ENCODE results near the gene ARL2. TPM values are rescaled to one million over a fixed set of nuclear protein-coding genes. Genes with fewer than 3 reads are reported as not detected.
"Not testable (repeated sequence)": the region's sequence is repeated elsewhere in the genome, so short reads cannot be mapped to it uniquely, and the experiment has no call there.

Gene ARL2
- total RNA-seq, 1 donor from 2014 or later: 74.1 TPM

DNA sequence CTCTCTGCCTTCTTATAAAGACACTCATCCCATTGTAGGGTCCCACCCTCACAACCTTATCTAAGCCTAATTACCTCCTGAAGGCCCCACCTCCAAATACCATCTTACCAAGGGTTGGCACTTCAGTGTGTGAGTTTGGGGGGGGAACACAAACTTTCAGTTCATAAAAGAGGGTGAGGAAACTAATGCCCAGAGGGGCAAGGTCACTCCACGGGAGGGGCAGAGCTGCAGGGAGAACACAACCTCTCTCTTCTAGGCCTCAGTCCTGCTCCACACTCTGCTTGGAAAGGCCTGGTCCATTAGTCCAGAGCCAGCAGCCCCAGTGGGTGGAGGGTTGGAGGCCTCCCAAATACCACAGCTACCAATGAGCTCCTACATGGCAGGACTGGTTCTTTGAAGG, 14.5 kb upstream of the ARL2 start:
- ATAC-seq: no peak
- H3K4me1 ChIP-seq: peaks cover 27% of the 10 kb centered on the region
- H3K9me3 ChIP-seq: no peaks in the 10 kb centered on the region
- no peak for DNase-seq
- no peak overlapping the region for H3K27ac ChIP-seq
- intact Hi-C loops (cut with DNase I): no loop called here
- TF ChIP-seq CTCF (IDR thresholded peaks at IDR 0.05): no peak
- no peaks in the 10 kb centered on the region for H3K36me3 ChIP-seq
- no peak overlapping the region for H3K4me3 ChIP-seq
- H3K27me3 ChIP-seq (ENCODE audit: low read depth): no peaks in the 10 kb centered on the region

DNA sequence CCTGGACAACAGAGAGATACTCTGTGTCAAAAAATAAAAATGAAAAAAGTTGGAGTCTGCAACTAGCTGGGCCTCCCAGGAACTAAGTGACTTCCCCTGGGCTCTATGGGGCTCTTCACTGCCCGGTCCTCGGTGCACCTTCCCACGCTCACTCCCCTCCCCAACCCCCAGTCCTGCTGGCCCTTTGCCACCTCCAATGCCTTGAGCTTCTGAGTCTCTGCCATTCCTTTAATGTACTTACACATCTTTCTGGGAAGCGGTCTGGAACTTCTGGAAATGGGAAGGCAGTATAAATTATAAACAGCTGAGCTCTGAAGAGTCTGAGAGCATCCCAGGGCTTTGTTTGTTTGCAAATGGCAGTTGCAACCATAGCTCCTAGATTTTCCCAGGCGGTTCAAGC, 11.3 kb upstream of the ARL2 start:
- H3K27me3 ChIP-seq (ENCODE audit: low read depth): no peaks in the 10 kb centered on the region
- H3K4me3 ChIP-seq: no peak overlapping the region
- no peak for ATAC-seq
- DNase-seq: no peak
- TF ChIP-seq CTCF (IDR thresholded peaks at IDR 0.05): no peak
- H3K36me3 ChIP-seq: no peaks in the 10 kb centered on the region
- H3K27ac ChIP-seq: no peak overlapping the region
- intact Hi-C loops (cut with DNase I): no loop called here
- H3K4me1 ChIP-seq: no peaks in the 10 kb centered on the region
- H3K9me3 ChIP-seq: no peaks in the 10 kb centered on the region

DNA sequence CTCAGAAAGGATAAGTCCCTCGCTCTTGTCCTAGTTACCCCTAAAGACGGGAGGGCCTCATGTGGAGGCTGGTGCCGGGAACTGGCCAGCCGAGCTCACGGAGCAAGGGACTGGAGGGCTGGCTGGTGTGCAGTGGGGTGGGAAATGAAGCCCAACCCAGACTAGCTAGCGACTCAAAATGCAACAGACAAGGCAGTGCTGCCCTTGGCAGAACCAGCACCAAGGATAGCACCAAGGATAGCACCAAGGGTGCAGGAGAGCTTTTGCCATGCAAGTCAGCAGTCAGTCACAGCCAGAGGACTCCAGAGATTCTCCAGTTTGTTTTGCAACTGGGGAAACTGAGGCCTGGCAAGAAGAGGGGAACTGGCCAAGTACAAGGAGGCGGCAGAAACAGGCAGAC, 10.7 kb upstream of the ARL2 start:
- no peak overlapping the region for H3K27ac ChIP-seq
- H3K4me3 ChIP-seq: no peak overlapping the region
- no peaks in the 10 kb centered on the region for H3K4me1 ChIP-seq
- ATAC-seq (no peak), DNase-seq (no peak)
- H3K36me3 ChIP-seq: no peaks in the 10 kb centered on the region
- intact Hi-C loops (cut with DNase I): no loop called here
- no peaks in the 10 kb centered on the region for H3K27me3 ChIP-seq (ENCODE audit: low read depth)
- TF ChIP-seq CTCF (IDR thresholded peaks at IDR 0.05): no peak
- H3K9me3 ChIP-seq: no peaks in the 10 kb centered on the region

DNA sequence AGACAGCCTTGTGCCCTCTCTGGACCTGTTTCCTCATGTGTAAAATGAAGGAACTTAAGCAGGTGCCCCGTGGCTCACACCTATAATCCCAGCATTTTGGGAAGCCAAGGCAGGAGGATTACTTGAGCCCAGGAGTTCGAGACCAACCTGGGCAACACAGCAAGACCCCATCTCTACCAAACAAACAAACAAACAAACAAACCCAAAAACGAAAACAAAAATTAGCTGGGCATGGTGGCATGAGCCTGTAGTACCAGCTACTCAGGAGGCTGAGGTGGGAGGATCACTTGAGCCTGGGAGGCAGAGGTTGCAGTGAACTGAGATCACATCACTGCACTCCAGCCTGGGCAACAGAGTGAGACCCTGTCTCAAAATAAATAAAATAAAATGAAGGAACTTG, 10.0 kb upstream of the ARL2 start:
- H3K4me3 ChIP-seq; ATAC-seq; H3K36me3 ChIP-seq; DNase-seq; intact Hi-C loops (cut with DNase I); H3K27me3 ChIP-seq (ENCODE audit: low read depth); H3K27ac ChIP-seq; H3K4me1 ChIP-seq; H3K9me3 ChIP-seq: not testable (repeated sequence)

GRCh38 chr11:65008016-65008415, 5.9 kb upstream of the ARL2 start:
- H3K9me3 ChIP-seq: no peaks in the 10 kb centered on the region
- H3K4me3 ChIP-seq: no peak overlapping the region
- no peak for ATAC-seq
- no peak for DNase-seq
- no peaks in the 10 kb centered on the region for H3K36me3 ChIP-seq
- H3K27ac ChIP-seq: no peak overlapping the region
- H3K27me3 ChIP-seq (ENCODE audit: low read depth): no peaks in the 10 kb centered on the region
- no peak for TF ChIP-seq CTCF (IDR thresholded peaks at IDR 0.05)
- H3K4me1 ChIP-seq: peaks cover 7% of the 10 kb centered on the region
- intact Hi-C loops (cut with DNase I): no loop called here

GRCh38 chr11:65008873-65009272, 5.1 kb upstream of the ARL2 start:
- ATAC-seq: no peak
- H3K4me3 ChIP-seq: no peak overlapping the region
- H3K4me1 ChIP-seq: peaks cover 11% of the 10 kb centered on the region
- intact Hi-C loops (cut with DNase I): no loop called here
- no peaks in the 10 kb centered on the region for H3K9me3 ChIP-seq
- H3K27me3 ChIP-seq (ENCODE audit: low read depth): no peaks in the 10 kb centered on the region
- no peaks in the 10 kb centered on the region for H3K36me3 ChIP-seq
- no peak for TF ChIP-seq CTCF (IDR thresholded peaks at IDR 0.05)
- H3K27ac ChIP-seq: no peak overlapping the region
- DNase-seq: no peak

Data from lower lobe of right lung (tissue), 2 donors.